Peyer's patch (tissue), 4 donors: ENCODE data around the gene DDAH2.

Experiments used
- POLR2A ChIP-seq, 2 donors: fragments of 450-650 bp; IDR thresholded peaks; one replicate each; pipeline ENCODE4 v1.5.1; 2017; ENCODE audit warnings: antibody characterized with exemption in 2 of 2, mild to moderate bottlenecking in 2 of 2, moderate library complexity in 2 of 2
- TF ChIP-seq, protein P1 (sequence below), 6 experiments: fragments of 450-650 bp in 4 of 6; fragments of 200-600 bp in 2 of 6; sonication (generic) in 1 of 6; IDR thresholded peaks; one replicate each; pipeline ENCODE4 v1.5.1; 2017 to 2019; ENCODE audit warnings: antibody characterized with exemption in 6 of 6, mild to moderate bottlenecking in 3 of 6, moderate library complexity in 1 of 6

DNA sequence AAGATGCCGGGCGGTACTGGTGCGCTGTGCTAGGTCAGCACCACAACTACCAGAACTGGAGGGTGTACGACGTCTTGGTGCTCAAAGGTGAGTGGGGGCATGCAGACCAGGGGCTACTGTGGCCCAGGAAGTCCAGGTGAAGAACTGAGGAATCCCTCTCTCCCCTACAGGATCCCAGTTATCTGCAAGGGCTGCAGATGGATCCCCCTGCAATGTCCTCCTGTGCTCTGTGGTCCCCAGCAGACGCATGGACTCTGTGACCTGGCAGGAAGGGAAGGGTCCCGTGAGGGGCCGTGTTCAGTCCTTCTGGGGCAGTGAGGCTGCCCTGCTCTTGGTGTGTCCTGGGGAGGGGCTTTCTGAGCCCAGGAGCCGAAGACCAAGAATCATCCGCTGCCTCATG, 21.4 kb downstream of the DDAH2 start:
- no peak for TF ChIP-seq POLR2A (IDR thresholded peaks at IDR 0.05)
- TF ChIP-seq, protein P1, sequence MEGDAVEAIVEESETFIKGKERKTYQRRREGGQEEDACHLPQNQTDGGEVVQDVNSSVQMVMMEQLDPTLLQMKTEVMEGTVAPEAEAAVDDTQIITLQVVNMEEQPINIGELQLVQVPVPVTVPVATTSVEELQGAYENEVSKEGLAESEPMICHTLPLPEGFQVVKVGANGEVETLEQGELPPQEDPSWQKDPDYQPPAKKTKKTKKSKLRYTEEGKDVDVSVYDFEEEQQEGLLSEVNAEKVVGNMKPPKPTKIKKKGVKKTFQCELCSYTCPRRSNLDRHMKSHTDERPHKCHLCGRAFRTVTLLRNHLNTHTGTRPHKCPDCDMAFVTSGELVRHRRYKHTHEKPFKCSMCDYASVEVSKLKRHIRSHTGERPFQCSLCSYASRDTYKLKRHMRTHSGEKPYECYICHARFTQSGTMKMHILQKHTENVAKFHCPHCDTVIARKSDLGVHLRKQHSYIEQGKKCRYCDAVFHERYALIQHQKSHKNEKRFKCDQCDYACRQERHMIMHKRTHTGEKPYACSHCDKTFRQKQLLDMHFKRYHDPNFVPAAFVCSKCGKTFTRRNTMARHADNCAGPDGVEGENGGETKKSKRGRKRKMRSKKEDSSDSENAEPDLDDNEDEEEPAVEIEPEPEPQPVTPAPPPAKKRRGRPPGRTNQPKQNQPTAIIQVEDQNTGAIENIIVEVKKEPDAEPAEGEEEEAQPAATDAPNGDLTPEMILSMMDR (IDR thresholded peaks at IDR 0.05), result no peak
